Measurements from ENCODE around the gene SH3BP2.

GRCh38 chr4:2857349-2857927 lies 64.6 kb downstream of the SH3BP2 start:
- no peak for TF ChIP-seq CTCF (IDR thresholded peaks at IDR 0.05; ENCODE audit: low read length)
- TF ChIP-seq EZH2 (IDR thresholded peaks at IDR 0.05; ENCODE audit: borderline replicate concordance, low read length), result no peak
